ENCODE data around the gene AHNAK. TPM values are rescaled to one million over a fixed set of nuclear protein-coding genes. Genes with fewer than 3 reads are reported as not detected.

Gene AHNAK
- total and polyA plus RNA-seq, 2 of the 8 experiments (the other 6 are each of a cell fraction or from before 2014, with no cell fraction given), result 2.0 to 5.8 TPM

DNA sequence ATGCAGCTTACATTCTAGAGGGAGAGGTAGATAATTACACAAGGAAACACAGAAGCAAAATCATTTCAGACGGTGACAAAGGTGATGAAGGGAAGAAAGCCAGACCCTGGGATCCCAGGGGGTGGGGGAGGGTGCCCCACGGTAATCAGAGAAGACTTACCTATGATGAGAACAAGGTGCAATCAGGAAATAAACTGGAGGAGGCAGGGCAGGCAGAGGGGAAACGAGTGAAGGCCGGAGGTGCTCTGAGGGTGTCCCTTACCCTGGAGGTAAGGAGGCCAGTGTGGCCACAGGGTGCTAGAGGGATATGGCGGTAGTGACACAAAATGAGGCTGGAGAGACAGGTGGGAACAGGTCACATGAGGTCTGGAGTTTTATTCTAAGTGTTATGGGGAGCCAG is 141.7 kb downstream of the AHNAK start:
- Histone ChIP-seq H3K79me2 (ENCODE audit: control insufficient read depth in 1 of 2, insufficient read depth in 2 of 2, low read length in 2 of 2) (no peaks in the 10 kb centered on the region), H3K4me1 (replicated peaks in 1 of 4; ENCODE audit: control insufficient read depth in 3 of 4, insufficient read depth in 4 of 4, low read length in 3 of 4) (peaks cover 0 to 13% (median 1%) of the 10 kb centered on the region in 4 experiments; a peak in 5 of 7 replicates), H2BK12ac (ENCODE audit: low read depth, low read length) (no peak overlapping the region), H3K36me3 (ENCODE audit: control insufficient read depth in 2 of 4, insufficient read depth in 4 of 4, low read length in 3 of 4) (no peaks in the 10 kb centered on the region), H3K56ac (replicated peaks; ENCODE audit: insufficient read length, low read depth, low read length) (no peak overlapping the region), H2AFZ (ENCODE audit: low read length) (no peak overlapping the region), H4K91ac (replicated peaks; ENCODE audit: insufficient read length, low read length) (no peak overlapping the region), H3K23ac (ENCODE audit: insufficient read length) (no peak overlapping the region), H3K27ac (ENCODE audit: low read depth, low read length) (no peak overlapping the region), H3K23me2 (ENCODE audit: low read depth, low read length) (no peaks in the 10 kb centered on the region; the same call in 1 of the 2 replicates), H2BK120ac (replicated peaks; ENCODE audit: low read depth, low read length) (no peak overlapping the region), H3K18ac (ENCODE audit: extremely low read depth, low read length) (no peak overlapping the region), H3K79me1 (ENCODE audit: low read depth, low read length) (no peaks in the 10 kb centered on the region), H2BK20ac (ENCODE audit: low read length) (no peak overlapping the region), H4K5ac (ENCODE audit: insufficient read length, low read depth, low read length) (no peak overlapping the region), H4K20me1 (replicated peaks in 1 of 2; ENCODE audit: control insufficient read depth in 1 of 2, insufficient read depth in 2 of 2, low read length in 2 of 2) (no peaks in the 10 kb centered on the region), H4K8ac (ENCODE audit: extremely low read depth, insufficient read depth, low read length) (no peak overlapping the region), H3K27me3 (replicated peaks in 1 of 4; ENCODE audit: control insufficient read depth in 3 of 4, extremely low read depth in 1 of 4, insufficient read depth in 3 of 4, low read length in 3 of 4) (0 out of 7 replicates have a peak, but pooled peaks cover 0 to 2% (median 0%) of the 10 kb centered on the region in 4 experiments), H3K4me3 (ENCODE audit: extremely low read depth in 1 of 4, insufficient read depth in 2 of 4, low read depth in 3 of 4, low read length in 4 of 4) (no peak overlapping the region), H2AK5ac (ENCODE audit: low read depth, low read length) (0 out of 2 replicates have a peak overlapping the region, but pooled peaks have one; percentile 65), H3K14ac (ENCODE audit: insufficient read length) (no peak overlapping the region), H3K9ac (replicated peaks in 1 of 4; ENCODE audit: extremely low read depth in 1 of 4, low read depth in 3 of 4, low read length in 3 of 4) (no peak overlapping the region), H2BK5ac (ENCODE audit: low read depth, low read length) (no peak overlapping the region), H2BK15ac (ENCODE audit: low read length) (no peak overlapping the region), H3K4me2 (ENCODE audit: insufficient read depth in 1 of 2, low read depth in 2 of 2, low read length in 2 of 2) (no peak overlapping the region), H3K9me3 (ENCODE audit: insufficient read depth in 2 of 2, low read depth in 1 of 2, low read length in 1 of 2) (no peaks in the 10 kb centered on the region), H3K4ac (replicated peaks; ENCODE audit: insufficient read length, low read depth, low read length) (no peak overlapping the region)
- DNase-seq (ENCODE audit: low read depth in 1 of 2, low spot score in 2 of 2), result no peak
- ChIA-PET POLR2A (ENCODE audit: partially characterized antibody) (interaction anchor here (1.1 kb wide), 1 partner anchor 138 kb away, joined by 3 read pairs; no protein-coding TSS in a partner anchor), CTCF (ENCODE audit: partially characterized antibody) (interaction anchor here (1.2 to 9.5 kb wide), 3 partner anchors 12 to 137 kb away, joined by 3 to 56 read pairs (median 9); no protein-coding TSS in a partner anchor)
- 89% methylated on average over 5 of the region's 5 CpGs; no CpG with 5 or more reads in 1 of the 2 experiments for WGBS, 2 experiments (ENCODE audit: extremely low coverage in 1 of 2, insufficient coverage in 1 of 2, insufficient read length in 1 of 2, insufficient replicate concordance in 2 of 2, low coverage in 1 of 2, low lambda C conversion rate in 2 of 2, missing lambda C conversion rate in 1 of 2)
- FAIRE-seq, result no peak
- TF ChIP-seq SIX5 (IDR thresholded peaks at IDR 0.05; ENCODE audit: low read depth, low read length) (no peak), CREB1 (IDR thresholded peaks at IDR 0.05) (no peak), CTBP2 (IDR thresholded peaks at IDR 0.05; ENCODE audit: borderline replicate concordance, insufficient read depth, insufficient read length, low read length) (no peak), RFX5 (IDR thresholded peaks at IDR 0.05; ENCODE audit: borderline replicate concordance, low read depth, low read length) (no peak)
